Trophoblast cell (in vitro differentiated cells and primary cell): ENCODE results near the gene MYLIP.
A peak's percentile ranks its signal among the peaks of the same experiment; 100 is the strongest.

Experiments
- DNase-seq, 2 donors: peaks; one replicate each; pipeline ENCODE4 v3.0.0-alpha.2; 2016
- H2AFZ ChIP-seq: 2 replicates; pipeline ENCODE4 v1.6.1; 2013; ENCODE audit warnings: low read length, moderate library complexity, mild to moderate bottlenecking; ENCODE audit not compliant: insufficient read depth, poor library complexity
- H2AK5ac ChIP-seq: 2 replicates; pipeline ENCODE4 v1.6.1; 2013; ENCODE audit warnings: mild to moderate bottlenecking, low read length
- H2BK120ac ChIP-seq: 2 replicates; pipeline ENCODE4 v1.6.1; 2013; ENCODE audit warnings: low read length, mild to moderate bottlenecking, moderate library complexity; ENCODE audit not compliant: insufficient read depth, poor library complexity
- H2BK12ac ChIP-seq: 2 replicates; pipeline ENCODE4 v1.6.1; 2013; ENCODE audit warnings: mild to moderate bottlenecking, low read length, moderate library complexity
- H2BK5ac ChIP-seq: 2 replicates; pipeline ENCODE4 v1.6.1; 2013; ENCODE audit warnings: low read length, low read depth, moderate library complexity, mild to moderate bottlenecking; ENCODE audit not compliant: poor library complexity
- H3K14ac ChIP-seq: 2 replicates; pipeline ENCODE4 v1.6.1; 2013; ENCODE audit warnings: mild to moderate bottlenecking, low read length
- H3K18ac ChIP-seq: 2 replicates; pipeline ENCODE4 v1.6.1; 2013; ENCODE audit warnings: mild to moderate bottlenecking, low read length
- H3K23ac ChIP-seq: 2 replicates; pipeline ENCODE4 v1.6.1; 2013; ENCODE audit warnings: low read length
- H3K27ac ChIP-seq: 2 replicates; pipeline ENCODE4 v1.5.1; 2013; ENCODE audit warnings: low read depth, mild to moderate bottlenecking, inconsistent platforms, low read length, moderate library complexity
- H3K27me3 ChIP-seq: 2 replicates; pipeline ENCODE4 v1.6.1; 2013; ENCODE audit warnings: inconsistent platforms, mild to moderate bottlenecking, low read length, moderate library complexity; ENCODE audit not compliant: insufficient read depth
- H3K36me3 ChIP-seq, 2 experiments: 1 replicate in 1 of 2; 2 replicates in 1 of 2; pipeline ENCODE4 v1.6.1; 2013; ENCODE audit warnings: low read length in 2 of 2, mild to moderate bottlenecking in 2 of 2, moderate library complexity in 1 of 2; ENCODE audit not compliant: insufficient read depth in 2 of 2, control insufficient read depth in 1 of 2
- H3K4ac ChIP-seq: 2 replicates; pipeline ENCODE4 v1.6.1; 2013; ENCODE audit warnings: low read depth, mild to moderate bottlenecking, low read length, moderate library complexity
- H3K4me1 ChIP-seq, 2 experiments: 1 replicate in 1 of 2; 2 replicates in 1 of 2; pipeline ENCODE4 v1.6.1; 2013; ENCODE audit warnings: low read length in 2 of 2, mild to moderate bottlenecking in 2 of 2, moderate library complexity in 1 of 2; ENCODE audit not compliant: insufficient read depth in 2 of 2, control insufficient read depth in 1 of 2
- H3K4me2 ChIP-seq: 2 replicates; pipeline ENCODE4 v1.6.1; 2013; ENCODE audit warnings: inconsistent platforms, mild to moderate bottlenecking, low read length, moderate library complexity
- H3K4me3 ChIP-seq: 2 replicates; pipeline ENCODE4 v1.5.1; 2013; ENCODE audit warnings: mild to moderate bottlenecking, low read depth, low read length, inconsistent platforms
- H3K79me1 ChIP-seq: one replicate; pipeline ENCODE4 v1.6.1; 2013; ENCODE audit warnings: low read length
- H3K79me2 ChIP-seq: 2 replicates; pipeline ENCODE4 v1.6.1; 2013; ENCODE audit warnings: low read length, mild to moderate bottlenecking; ENCODE audit not compliant: control insufficient read depth, insufficient read depth, poor library complexity
- H3K9ac ChIP-seq: 2 replicates; pipeline ENCODE4 v1.6.1; 2013; ENCODE audit warnings: mild to moderate bottlenecking, low read length
- H3K9me3 ChIP-seq: 2 replicates; pipeline ENCODE4 v1.6.1; 2013; ENCODE audit warnings: low read depth, mild to moderate bottlenecking, control low read depth, inconsistent platforms, low read length; ENCODE audit not compliant: insufficient read depth
- H4K12ac ChIP-seq: 2 replicates; pipeline ENCODE4 v1.6.1; 2013; ENCODE audit warnings: low read depth, mild to moderate bottlenecking, low read length, moderate library complexity
- H4K8ac ChIP-seq: 2 replicates; pipeline ENCODE4 v1.6.1; 2013; ENCODE audit warnings: low read depth, mild to moderate bottlenecking, low read length, moderate library complexity
- H4K91ac ChIP-seq: one replicate; pipeline ENCODE4 v1.6.1; 2013; ENCODE audit warnings: low read depth, mild to moderate bottlenecking, low read length, moderate library complexity
- WGBS: extraction: QIAGEN DNeasy Blood & Tissue Kit; methylation state at CpG from one replicate; pipeline ENCODE4 v1.1.7; 2013; ENCODE audit warnings: missing lambda C conversion rate; ENCODE audit not compliant: insufficient read length, insufficient coverage; ENCODE audit errors: extremely low coverage; 5-methylcytosine and 5-hydroxymethylcytosine counted together

Gene MYLIP

DNA sequence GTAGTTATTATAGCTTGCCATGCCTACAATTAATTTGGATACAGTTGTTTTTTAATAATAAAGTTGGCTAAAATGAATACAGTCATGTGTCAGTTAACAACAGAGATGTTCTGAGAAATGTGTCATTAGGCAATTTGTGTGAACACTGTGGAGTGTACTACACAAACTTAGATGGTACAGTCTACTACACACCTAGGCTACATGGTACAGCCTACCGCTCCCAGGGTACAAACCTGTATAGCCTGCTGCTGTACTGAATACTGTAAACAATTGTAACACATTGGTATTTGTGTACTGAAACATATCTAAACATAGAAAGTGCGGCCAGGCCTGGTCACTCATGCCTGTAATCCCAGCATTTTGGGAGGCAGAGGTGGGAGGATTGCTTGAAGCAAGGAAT, 50.2 kb downstream of the MYLIP start:
- no peak for DNase-seq
- no peaks in the 10 kb centered on the region for H3K27me3 ChIP-seq

DNA sequence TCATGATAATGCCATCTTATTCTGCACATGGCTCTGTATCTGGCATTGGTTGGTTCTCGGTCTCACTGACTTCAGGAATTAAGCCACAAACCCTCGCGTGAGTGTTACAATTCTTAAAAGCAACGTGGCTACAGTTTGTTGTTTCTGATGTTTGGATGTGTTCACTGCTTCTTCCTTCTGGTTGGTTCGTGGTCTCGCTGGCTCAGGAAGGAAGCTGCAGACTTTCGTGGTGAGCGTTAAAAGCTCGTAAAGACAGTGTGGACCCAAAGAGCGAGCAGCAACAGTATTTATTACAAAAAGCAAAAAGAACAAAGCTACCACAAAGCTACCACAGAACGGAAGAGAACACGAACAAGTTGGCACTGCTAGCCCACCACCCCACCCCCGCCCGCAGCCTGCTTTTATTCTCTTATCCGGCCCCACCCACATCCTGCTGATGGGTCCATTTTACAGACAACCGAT, 51.1 kb downstream of the MYLIP start:
- DNase-seq = no peak
- H3K4me2 ChIP-seq = no peak overlapping the region
- H3K23ac ChIP-seq = no peak overlapping the region
- no CpG with 5 or more reads among the region's 16 CpGs for WGBS
- no peak overlapping the region for H4K12ac ChIP-seq
- H3K4me1 ChIP-seq = peaks cover 0 to 3% of the 10 kb centered on the region in 2 experiments
- H3K4ac ChIP-seq = no peak overlapping the region
- no peak overlapping the region for H2BK5ac ChIP-seq
- H2BK120ac ChIP-seq = no peak overlapping the region
- H3K9ac ChIP-seq = no peak overlapping the region
- H2AFZ ChIP-seq = no peak overlapping the region
- H4K8ac ChIP-seq = no peak overlapping the region
- H3K27me3 ChIP-seq = no peaks in the 10 kb centered on the region
- H3K36me3 ChIP-seq = no peaks in the 10 kb centered on the region
- H3K18ac ChIP-seq = no peak overlapping the region
- no peak overlapping the region for H2BK12ac ChIP-seq
- no peak overlapping the region for H3K14ac ChIP-seq
- H2AK5ac ChIP-seq = no peak overlapping the region
- no peaks in the 10 kb centered on the region for H3K79me2 ChIP-seq
- no peak overlapping the region for H3K27ac ChIP-seq
- no peak overlapping the region for H4K91ac ChIP-seq
- H3K4me3 ChIP-seq = no peak overlapping the region
- peaks cover 1% of the 10 kb centered on the region for H3K9me3 ChIP-seq
- H3K79me1 ChIP-seq = no peaks in the 10 kb centered on the region

More for the DNA sequence above, 50.2 kb downstream of the MYLIP start:
- Histone ChIP-seq H3K4me2 (no peak overlapping the region), H2BK120ac (no peak overlapping the region), H3K14ac (no peak overlapping the region), H2AK5ac (no peak overlapping the region), H3K23ac (no peak overlapping the region), H4K8ac (no peak overlapping the region), H3K4me1 (peaks cover 0 to 3% of the 10 kb centered on the region in 2 experiments), H3K79me2 (no peaks in the 10 kb centered on the region), H3K4me3 (no peak overlapping the region), H2AFZ (no peak overlapping the region), H4K91ac (no peak overlapping the region), H3K4ac (no peak overlapping the region), H3K27ac (no peak overlapping the region), H3K9ac (no peak overlapping the region), H4K12ac (no peak overlapping the region), H3K18ac (no peak overlapping the region), H3K36me3 (no peaks in the 10 kb centered on the region), H2BK5ac (no peak overlapping the region), H3K9me3 (peaks cover 1% of the 10 kb centered on the region), H3K79me1 (no peaks in the 10 kb centered on the region), H2BK12ac (no peak overlapping the region)
- no CpG with 5 or more reads among the region's 2 CpGs for WGBS

DNA sequence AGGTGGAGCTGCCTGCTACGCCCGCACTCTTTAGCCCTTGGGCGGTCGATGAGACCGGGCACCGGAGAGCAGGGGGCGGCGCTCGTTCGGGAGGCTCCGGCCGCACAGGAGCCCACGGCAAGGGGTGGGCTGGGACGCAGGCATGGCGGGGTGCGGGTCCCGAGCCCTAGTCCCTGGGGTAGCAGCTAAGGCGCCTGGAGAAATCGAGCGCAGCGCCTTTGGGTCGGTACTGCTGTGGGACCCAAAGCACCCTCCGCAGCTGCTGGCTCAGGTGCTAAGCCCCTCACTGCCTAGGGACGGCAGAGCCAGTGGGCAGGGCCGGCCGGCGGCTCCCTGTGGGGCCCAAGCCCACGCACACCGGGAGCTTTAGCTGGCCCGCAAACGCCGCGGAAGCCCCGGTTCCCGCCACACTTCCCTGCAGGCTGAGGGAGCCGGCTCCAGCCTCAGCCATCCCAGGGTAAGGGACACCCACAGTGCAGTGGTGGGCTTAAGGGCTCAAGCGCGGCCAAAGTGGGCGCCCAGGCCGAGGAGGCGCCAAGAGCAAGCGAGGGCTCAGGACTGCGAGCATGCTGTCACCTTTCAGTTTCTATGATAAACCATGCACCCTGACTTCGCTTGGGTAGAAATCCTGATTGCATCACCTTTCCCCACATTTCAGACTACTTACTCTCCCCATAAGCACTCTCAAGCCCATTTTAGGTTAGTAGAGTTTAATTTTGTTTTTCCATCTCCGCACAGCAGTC, 52.0 kb downstream of the MYLIP start:
- Histone ChIP-seq H3K4me2 (no peak overlapping the region), H2BK12ac (no peak overlapping the region), H3K4me3 (no peak overlapping the region), H3K4me1 (peaks cover 0 to 3% of the 10 kb centered on the region in 2 experiments), H3K18ac (no peak overlapping the region), H3K36me3 (no peaks in the 10 kb centered on the region), H2BK120ac (no peak overlapping the region), H3K9ac (no peak overlapping the region), H3K9me3 (peaks cover 1% of the 10 kb centered on the region), H2BK5ac (no peak overlapping the region), H2AK5ac (no peak overlapping the region), H3K14ac (no peak overlapping the region), H4K91ac (no peak overlapping the region), H3K4ac (no peak overlapping the region), H3K79me1 (no peaks in the 10 kb centered on the region), H3K27me3 (no peaks in the 10 kb centered on the region), H4K8ac (no peak overlapping the region), H3K27ac (no peak overlapping the region), H3K79me2 (no peaks in the 10 kb centered on the region), H3K23ac (no peak overlapping the region), H2AFZ (no peak overlapping the region), H4K12ac (no peak overlapping the region)
- no CpG with 5 or more reads among the region's 45 CpGs for WGBS
- DNase-seq = no peak

DNA sequence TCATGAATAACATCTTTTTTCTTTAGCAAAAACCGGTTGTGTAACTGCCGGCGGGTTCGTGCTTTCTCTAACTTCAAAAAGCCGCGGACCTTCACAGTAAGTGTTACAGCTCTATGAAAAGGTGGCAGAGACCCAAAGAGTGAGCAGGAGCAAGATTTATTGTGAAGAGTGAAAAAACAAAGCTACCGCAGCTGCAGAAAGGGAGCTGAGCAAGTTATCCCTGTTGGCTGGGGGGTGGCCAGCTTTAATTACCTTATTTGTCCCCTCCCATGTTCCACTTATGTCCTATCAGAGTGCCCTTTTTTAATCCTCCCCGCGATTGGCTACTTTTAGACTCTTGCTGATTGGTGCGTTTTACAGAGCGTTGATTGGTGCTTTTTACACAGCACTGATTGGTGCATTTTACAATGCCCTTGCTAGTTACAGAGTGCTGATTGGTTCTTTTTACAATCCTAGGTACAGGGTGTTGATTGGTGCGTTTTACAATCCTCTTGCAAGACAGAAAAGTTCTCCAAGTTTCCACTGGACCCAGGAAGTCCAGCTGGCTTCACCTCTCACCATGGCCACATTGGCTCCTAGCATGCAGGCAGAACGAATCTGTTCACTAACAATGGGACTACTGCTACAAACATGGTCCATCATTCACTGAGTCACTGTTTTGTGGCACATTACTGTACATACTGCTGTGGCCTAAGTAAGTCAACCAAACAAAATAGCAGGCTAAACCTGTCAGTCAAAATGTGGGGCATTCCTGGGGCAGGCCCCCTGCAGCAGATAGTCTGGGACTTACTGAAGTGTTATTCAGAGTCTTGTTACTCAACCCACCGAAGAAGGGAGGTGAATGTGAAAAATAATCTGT, 52.8 kb downstream of the MYLIP start:
- H3K9me3 ChIP-seq = peaks cover 1% of the 10 kb centered on the region
- peak in 1 of 2 donors; percentile 9 for DNase-seq
- H4K91ac ChIP-seq = no peak overlapping the region
- no peak overlapping the region for H3K27ac ChIP-seq
- H2AFZ ChIP-seq = no peak overlapping the region
- H2AK5ac ChIP-seq = no peak overlapping the region
- no peaks in the 10 kb centered on the region for H3K79me1 ChIP-seq
- no peak overlapping the region for H2BK120ac ChIP-seq
- no peak overlapping the region for H3K9ac ChIP-seq
- no peaks in the 10 kb centered on the region for H3K79me2 ChIP-seq
- H2BK5ac ChIP-seq = no peak overlapping the region
- H3K14ac ChIP-seq = no peak overlapping the region
- no peaks in the 10 kb centered on the region for H3K36me3 ChIP-seq
- no peak overlapping the region for H3K4me2 ChIP-seq
- no peak overlapping the region for H4K8ac ChIP-seq
- H3K27me3 ChIP-seq = no peaks in the 10 kb centered on the region
- WGBS = no CpG with 5 or more reads among the region's 14 CpGs
- no peak overlapping the region for H3K23ac ChIP-seq
- no peak overlapping the region for H2BK12ac ChIP-seq
- H4K12ac ChIP-seq = no peak overlapping the region
- H3K4ac ChIP-seq = no peak overlapping the region
- H3K4me1 ChIP-seq = peaks cover 0 to 3% of the 10 kb centered on the region in 2 experiments
- no peak overlapping the region for H3K18ac ChIP-seq
- H3K4me3 ChIP-seq = no peak overlapping the region
